GM12874 (cell line): ENCODE data around the gene PTX4.

ENCODE experiments used
- CTCF ChIP-seq: IDR thresholded peaks from 2 replicates; pipeline ENCODE4 v1.5.1; 2011; ENCODE audit warnings: low read depth, mild to moderate bottlenecking, control low read depth, low read length, moderate library complexity; ENCODE audit not compliant: insufficient read depth

The PTX4 gene

GRCh38 chr16:1492082-1492922, 3.6 kb upstream of the PTX4 start:
- TF ChIP-seq CTCF, result no peak

- TF ChIP-seq CTCF, result no peak
These were observed 2.6 kb upstream of the PTX4 start for GRCh38 chr16:1491327-1491726.

- no peak for TF ChIP-seq CTCF
These were observed 333 bp upstream of the PTX4 start for GRCh38 chr16:1489077-1489476.

GRCh38 chr16:1488054-1488601, 616 bp downstream of the PTX4 start:
- TF ChIP-seq CTCF, result no peak

- no peak for TF ChIP-seq CTCF
These were observed 1.2 kb downstream of the PTX4 start for GRCh38 chr16:1487395-1488053.

- TF ChIP-seq CTCF, result no peak
These were observed 2.0 kb downstream of the PTX4 start for GRCh38 chr16:1486551-1487390.
